Measurements from ENCODE around the gene GAREM1.

GRCh38 chr18:32380559-32380958, 90.1 kb downstream of the GAREM1 start:
- TF ChIP-seq CTCF (IDR thresholded peaks at IDR 0.05; ENCODE audit: low read length), result peak; percentile 20; the same call in 1 of the 2 replicates
- no peak for TF ChIP-seq EZH2 (IDR thresholded peaks at IDR 0.05; ENCODE audit: borderline replicate concordance, low read length)
